ENCODE data around the gene AMBP. TPM values are rescaled to one million over a fixed set of nuclear protein-coding genes. Genes with fewer than 3 reads are reported as not detected.

The AMBP gene
- total and polyA plus RNA-seq, 2 of the 13 experiments (the other 11 are each of a cell fraction or from before 2014, with no cell fraction given) = 1,510 to 2,580 TPM

GRCh38 chr9:114108016-114108833, 30.1 kb upstream of the AMBP start (continued):
- TF ChIP-seq HDAC6 (IDR thresholded peaks at IDR 0.05; ENCODE audit: low read depth, low read length) = no peak
- TF ChIP-seq SNAPC5 (CRISPR knock-in tag; IDR thresholded peaks at IDR 0.05; ENCODE audit: borderline replicate concordance) = no peak
- no peak for TF ChIP-seq ZNF274 (CRISPR knock-in tag; IDR thresholded peaks at IDR 0.05)
- 0 out of 2 replicates have a peak, but pooled peaks have one; percentile 27 for TF ChIP-seq HIC2 (CRISPR knock-in tag; IDR thresholded peaks at IDR 0.05; ENCODE audit: low read depth)
- no peak for TF ChIP-seq ZNF12 (CRISPR knock-in tag; IDR thresholded peaks at IDR 0.05)
- TF ChIP-seq ZNF451 (CRISPR knock-in tag; IDR thresholded peaks at IDR 0.05) = peak; percentile 65; the same call in 1 of the 2 replicates
- no peak for TF ChIP-seq ZFP36L1 (CRISPR knock-in tag; IDR thresholded peaks at IDR 0.05)
- TF ChIP-seq EEA1 (CRISPR knock-in tag; IDR thresholded peaks at IDR 0.05; ENCODE audit: borderline replicate concordance) = 0 out of 2 replicates have a peak, but pooled peaks have one; percentile 66
- TF ChIP-seq RCOR2 (CRISPR knock-in tag; IDR thresholded peaks at IDR 0.05) = no peak
- peak; percentile 50; the same call in 1 of the 2 replicates for TF ChIP-seq ZNF770 (CRISPR knock-in tag; IDR thresholded peaks at IDR 0.05)
- no peak for TF ChIP-seq ZSCAN29 (CRISPR knock-in tag; conservative IDR thresholded peaks at IDR 0.05)
- TF ChIP-seq CERS6 (CRISPR knock-in tag; IDR thresholded peaks at IDR 0.05) = no peak
- no peak for TF ChIP-seq ZMAT3 (CRISPR knock-in tag; conservative IDR thresholded peaks at IDR 0.05)
- no peak for TF ChIP-seq PRPF4 (IDR thresholded peaks at IDR 0.05; ENCODE audit: low read depth, low read length, poor library complexity, severe bottlenecking)
- no peak for TF ChIP-seq ZNF34 (CRISPR knock-in tag; IDR thresholded peaks at IDR 0.05; ENCODE audit: borderline replicate concordance)
- no peak for TF ChIP-seq POLR2AphosphoS5 (IDR thresholded peaks at IDR 0.05; ENCODE audit: low read depth, low read length)
- TF ChIP-seq ZEB1 (IDR thresholded peaks at IDR 0.05; ENCODE audit: insufficient replicate concordance, low read depth) = no peak
- no peak for TF ChIP-seq ARNT (IDR thresholded peaks at IDR 0.05)
- TF ChIP-seq CENPBD1 (CRISPR knock-in tag; IDR thresholded peaks at IDR 0.05; ENCODE audit: borderline replicate concordance, low read depth) = no peak
- peak; percentile 91 for TF ChIP-seq KDM4B (CRISPR knock-in tag; IDR thresholded peaks at IDR 0.05)
- TF ChIP-seq MXD1 (CRISPR knock-in tag; IDR thresholded peaks at IDR 0.05) = no peak
